Midbrain (tissue), 1 donor: ENCODE data around the gene SGTB.

Experiments used
- DNase-seq: peaks from one replicate; lab custom pipeline; 2025; lab: John Stamatoyannopoulos, UW

Gene SGTB, protein sequence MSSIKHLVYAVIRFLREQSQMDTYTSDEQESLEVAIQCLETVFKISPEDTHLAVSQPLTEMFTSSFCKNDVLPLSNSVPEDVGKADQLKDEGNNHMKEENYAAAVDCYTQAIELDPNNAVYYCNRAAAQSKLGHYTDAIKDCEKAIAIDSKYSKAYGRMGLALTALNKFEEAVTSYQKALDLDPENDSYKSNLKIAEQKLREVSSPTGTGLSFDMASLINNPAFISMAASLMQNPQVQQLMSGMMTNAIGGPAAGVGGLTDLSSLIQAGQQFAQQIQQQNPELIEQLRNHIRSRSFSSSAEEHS

DNA sequence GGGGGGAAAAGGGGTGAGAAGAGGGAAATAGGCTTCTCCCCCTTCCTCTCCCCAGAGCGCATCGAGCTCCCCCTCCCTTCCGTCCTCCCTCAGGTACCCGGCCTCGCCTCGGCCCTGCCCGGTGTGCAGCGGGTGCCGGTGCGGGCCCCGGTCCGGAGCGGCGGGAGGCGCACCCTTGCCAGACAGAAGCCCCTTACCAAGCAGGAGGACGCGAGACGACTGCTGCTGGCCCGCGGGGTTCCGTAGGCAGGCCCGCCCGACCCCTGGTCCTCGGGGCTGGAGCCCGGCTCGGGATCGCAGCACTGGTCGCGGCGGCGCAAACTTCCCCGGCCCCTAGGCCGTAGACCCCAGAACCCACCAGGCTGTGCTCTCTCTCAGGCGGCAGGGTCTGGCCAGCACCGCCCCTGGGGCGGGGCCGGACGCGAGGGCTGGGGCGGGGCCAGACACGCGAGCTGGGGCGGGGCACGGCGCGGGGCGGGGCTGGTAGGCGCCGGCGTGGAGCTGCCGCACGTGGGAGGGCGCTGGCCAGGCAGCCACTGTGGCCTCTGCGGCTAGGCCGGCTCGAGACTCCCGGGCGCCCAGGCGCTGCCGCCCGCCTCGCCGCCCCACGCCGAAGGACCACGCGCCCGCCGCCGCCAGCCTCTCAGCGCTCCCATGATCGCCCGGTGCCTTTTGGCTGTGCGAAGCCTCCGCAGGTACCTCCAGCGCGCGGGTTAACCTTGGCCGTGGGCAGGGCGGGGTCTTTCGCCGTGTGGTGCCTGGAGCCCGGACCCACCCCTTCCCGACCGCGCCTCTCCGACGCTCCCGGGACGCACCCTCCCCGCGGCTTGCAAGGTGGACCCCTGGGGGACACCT is at the start of gene SGTB, which contains the start of gene NLN:
Gene SGTB, minus strand, starts transcription at position 390 of the 855 bp plus-strand sequence. CDS start 1,302 bp downstream, outside the sequence.
Gene NLN, plus strand, starts transcription at position 486 of the 855 bp plus-strand sequence. Its CDS starts 169 bp downstream, at position 655.
- peak; percentile 90 for DNase-seq

DNA sequence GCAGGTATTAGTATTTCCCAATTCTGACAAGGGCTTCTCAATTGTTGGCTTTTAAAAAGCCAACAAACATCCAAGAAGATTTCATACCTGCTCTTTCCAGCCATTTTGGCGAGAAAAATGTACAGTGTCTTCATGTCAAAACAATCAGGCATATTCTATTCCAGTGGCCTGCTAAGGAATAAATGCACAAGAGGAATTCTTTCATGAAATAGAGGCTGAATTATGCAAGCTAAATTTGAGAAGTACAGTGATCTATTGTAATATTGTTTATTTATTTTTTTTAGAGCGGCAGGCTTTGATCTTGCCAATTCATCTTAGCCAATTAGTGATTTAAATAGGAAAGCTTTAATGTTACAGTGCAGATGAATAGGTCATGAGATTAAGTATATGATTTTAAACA is 49.4 kb upstream of the SGTB start:
- peak; percentile 32 for DNase-seq

DNA sequence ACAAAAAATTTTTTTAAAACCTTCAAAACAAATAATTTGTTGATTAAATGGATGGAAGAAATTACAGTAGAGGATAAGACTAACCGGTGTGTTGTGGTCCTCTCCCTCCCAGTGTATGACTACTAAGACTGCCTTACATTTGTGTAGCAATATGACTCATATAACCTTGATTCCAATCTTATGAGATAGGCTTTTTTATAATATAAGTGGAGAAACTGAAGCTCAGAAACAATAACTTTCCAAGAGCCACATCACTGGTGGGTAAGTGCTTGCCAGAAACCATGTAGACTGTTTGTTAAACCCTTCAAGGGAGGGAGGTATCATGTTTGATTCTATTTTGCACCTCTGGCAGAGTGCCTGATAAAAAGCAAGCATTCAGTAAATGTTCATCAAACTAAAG is 47.6 kb upstream of the SGTB start:
- DNase-seq = no peak

DNA sequence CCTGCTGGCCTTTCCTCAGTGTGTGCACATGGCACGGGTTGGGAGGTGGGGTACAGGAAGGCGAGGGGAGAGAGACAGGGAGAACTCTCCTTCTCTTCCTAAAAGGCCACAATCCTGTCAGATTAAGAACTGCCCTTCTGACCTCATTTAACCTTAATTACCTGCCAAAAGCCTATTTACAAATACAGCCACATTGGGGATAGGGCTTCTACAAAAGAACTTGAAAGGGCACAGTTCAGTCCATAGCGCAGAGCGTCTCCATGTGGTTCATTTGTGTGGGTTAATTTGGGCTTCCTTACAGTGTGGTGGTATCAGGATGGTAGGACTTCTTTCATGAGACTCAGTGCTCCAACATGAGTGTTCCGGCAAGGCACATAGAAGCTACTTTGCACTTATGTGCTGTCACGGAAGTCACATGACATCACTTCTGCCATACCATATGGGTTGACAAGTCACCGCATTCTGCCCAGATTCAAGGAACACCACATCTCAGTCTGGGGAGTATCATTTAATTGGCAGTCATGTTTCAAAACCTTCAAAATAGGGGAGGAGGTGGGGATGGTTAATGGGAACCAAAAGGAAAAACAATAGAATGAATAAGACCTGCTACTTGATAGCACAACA is 46.9 kb upstream of the SGTB start:
- no peak for DNase-seq

DNA sequence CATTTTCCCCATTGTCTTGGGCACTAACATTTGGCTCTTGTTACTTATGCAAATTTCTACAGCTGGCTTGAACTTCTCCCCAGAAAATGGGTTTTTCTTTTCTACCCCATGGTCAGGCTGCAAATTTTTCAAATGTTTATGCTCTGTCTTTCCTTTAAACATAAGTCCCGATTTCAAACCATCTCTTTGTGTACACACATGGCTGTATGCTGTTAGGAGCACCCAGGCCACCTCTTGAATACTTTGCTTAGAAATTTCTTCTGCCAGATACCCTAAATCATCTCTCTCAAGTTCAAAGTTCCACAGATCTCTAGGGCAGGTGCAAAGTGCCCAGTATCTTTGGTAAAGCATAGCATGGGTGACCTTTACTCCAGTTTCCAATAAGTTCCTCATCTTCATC is 45.7 kb upstream of the SGTB start:
- DNase-seq = no peak

DNA sequence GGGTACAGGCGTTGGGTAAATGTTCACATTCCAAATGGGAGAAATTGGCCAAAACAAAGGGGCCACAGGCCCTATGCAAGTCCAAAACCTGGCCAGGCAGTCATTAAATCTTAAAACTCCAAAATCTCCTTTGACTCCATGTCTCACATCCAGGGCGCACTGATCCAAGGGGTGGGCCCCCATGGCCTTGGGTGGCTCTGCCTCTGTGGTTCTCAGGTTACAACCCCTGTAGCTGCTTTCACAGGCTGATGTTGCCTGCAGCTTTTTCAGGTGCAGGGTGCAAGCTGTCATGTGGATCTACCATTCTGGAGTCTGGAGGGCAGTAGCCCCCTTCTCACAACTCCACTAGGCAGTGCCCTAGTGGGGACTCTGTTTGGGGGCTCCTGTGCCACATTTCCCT is 44.9 kb upstream of the SGTB start:
- DNase-seq = no peak

DNA sequence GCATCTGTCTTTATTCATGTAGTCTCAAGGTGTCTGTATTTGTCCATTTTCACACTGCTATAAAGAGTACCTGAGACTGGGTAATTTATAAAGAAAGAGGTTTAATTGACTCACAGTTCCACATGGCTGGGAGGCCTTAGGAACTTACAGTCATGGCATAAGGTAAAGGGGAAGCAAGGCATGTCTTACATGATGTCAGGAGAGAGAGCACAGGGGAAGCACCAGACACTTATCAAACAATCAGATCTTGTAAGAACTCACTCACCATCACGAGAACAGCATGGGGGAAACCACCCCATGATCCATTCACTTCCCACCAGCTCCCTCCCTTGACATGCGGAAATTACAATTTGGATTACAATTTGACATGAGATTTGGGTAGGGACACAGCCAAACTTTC is 44.3 kb upstream of the SGTB start:
- DNase-seq = no peak

DNA sequence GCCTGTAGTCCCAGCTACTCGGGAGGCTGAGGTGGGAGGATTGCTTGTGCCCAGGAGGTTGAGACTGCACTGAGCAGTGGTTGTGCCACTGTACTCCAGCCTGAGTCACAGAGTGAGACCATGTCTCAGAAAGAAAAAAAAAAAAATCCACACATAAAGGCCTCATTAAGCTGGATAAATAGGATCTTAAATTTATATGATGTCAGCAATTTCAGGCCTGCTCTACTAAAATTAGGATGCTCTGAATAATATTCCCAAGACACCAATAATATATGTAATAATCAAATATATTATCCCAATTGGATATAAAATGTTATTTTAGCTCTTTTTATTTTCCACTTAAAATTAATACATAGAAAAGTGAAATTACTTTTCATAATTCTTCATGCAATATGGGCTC is 43.7 kb upstream of the SGTB start:
- DNase-seq = no peak

DNA sequence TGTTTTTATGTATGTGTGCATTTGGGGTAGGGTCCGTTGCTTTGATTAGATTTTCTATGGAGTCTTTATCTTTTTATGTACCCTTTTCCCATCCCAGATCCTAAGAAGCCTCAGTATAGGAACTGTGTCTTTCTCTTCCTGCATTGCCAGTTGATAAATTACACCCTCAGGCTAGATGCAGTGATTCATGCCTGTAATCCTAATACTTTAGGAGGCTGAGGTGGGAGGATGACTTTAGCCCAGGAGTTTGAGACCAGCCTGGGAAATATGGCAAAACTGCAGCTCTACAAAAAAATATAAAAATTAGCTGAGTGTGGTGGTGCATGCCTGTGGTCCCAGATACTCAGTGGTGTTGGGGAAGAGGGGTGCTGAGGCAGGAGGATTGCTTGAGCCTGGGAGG is 40.3 kb upstream of the SGTB start:
- DNase-seq = no peak

DNA sequence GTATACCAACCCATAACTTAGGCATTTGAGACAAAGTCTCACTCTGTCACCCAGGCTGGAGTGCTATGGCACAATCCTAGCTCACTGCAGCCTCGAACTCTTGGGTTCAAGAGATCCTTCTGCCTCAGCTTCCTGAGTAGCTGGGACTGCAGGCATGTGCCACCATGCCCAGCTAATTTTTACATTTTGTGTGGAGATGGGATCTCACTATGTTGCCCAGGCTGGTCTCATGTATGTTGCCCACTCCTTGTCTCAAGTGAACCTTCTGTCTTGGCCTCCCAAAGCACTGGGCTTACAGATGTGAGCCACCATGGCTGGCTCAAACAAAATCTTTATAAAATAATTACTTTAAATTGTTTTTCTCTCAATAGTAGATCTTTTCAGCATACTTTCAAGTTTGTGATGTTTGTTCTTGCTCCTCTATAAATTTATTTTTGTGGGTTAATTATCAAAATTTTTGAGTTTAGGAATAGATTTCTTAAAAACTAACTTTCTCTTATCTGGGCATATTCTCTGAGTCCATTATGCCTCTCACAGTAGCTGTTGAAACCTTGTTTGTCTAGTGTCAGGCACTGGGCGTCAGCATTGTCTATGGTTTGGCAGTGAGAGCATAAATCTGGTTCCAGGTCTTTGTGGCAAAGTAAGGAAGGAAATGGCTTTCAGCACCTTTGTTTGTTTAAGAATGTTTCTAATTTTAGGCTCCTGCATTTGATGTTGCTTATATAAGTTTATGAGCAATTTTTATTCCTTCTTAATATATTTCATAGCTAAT is 38.8 kb upstream of the SGTB start:
- DNase-seq = peak; percentile 71

DNA sequence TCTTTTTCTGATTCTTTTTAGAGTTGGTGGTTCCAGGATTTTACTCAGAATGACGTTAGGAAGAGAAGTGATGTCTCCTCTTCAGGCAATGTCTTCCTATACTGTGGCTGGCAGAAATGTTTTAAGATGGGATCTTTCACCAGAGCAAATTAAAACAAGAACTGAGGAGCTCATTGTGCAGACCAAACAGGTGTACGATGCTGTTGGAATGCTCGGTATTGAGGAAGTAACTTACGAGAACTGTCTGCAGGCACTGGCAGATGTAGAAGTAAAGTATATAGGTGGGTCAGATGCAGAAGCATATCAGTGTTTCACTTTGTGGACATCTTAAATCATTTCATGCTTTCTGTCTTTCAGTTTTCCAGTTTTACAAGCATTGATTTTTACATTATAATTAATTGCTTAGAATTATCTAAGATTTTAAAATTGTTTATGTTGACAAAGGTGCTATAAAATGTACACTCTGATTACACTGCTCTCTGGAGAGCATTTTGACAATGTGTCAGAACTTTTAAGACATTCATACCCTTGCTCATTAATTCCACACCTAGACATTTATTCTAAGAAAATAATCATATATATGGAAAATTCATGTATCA is 36.7 kb upstream of the SGTB start:
- no peak for DNase-seq

DNA sequence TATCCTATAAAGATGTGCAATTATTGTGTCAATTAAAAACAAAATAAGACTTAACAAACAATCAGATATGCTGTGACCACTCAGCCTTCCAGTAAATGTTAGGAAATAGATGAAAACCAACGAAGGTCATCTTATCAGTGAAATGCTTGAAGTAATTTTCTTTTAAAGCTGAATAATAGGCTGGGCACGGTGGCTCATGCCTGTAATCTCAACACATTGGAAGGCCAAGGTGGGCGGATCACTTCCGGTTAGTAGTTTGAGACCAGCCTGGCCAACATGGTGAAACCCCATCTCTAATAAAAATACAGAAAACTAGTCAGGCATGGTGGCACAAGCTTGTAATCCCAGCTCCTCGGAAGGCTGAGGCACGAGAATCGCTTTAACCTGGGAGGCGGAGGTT is 31.3 kb upstream of the SGTB start:
- no peak for DNase-seq

DNA sequence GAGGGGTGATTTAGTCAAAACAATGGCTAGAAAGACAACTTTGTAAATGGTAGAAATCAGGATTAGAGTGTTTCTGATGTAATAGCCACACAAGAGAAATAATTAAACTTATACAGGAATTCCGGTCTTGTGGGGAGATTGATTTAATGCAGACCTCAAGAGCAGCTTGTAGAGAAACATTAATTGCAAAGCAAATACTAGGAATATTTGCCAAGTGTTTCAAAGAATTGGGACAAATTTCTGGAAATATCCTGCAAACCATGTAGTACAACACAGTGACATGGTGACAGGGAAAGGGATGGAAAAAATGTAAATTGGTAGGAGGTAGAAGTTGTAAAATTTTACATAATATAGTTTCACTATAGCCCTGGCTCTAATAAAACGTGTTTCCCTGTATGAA is 29.0 kb upstream of the SGTB start:
- no peak for DNase-seq

DNA sequence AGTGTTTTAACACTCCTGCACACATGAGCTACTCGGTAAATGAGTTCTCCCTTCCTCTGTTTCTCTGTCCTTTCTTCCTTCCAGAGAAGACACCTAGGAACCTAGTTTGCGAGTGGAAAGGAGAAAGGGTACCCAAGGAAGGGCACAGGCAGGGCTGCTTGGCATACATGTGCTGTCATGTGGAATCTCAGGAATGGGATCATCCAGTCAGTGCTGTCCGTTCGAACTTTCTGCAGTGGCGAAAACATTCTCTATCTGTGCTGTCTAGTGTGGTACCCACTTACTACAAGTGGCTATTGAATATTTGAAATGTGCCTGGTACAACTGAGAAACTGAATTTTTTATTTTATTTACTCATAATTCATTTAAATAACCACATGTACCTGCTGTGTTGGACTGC is 28.0 kb upstream of the SGTB start:
- no peak for DNase-seq

DNA sequence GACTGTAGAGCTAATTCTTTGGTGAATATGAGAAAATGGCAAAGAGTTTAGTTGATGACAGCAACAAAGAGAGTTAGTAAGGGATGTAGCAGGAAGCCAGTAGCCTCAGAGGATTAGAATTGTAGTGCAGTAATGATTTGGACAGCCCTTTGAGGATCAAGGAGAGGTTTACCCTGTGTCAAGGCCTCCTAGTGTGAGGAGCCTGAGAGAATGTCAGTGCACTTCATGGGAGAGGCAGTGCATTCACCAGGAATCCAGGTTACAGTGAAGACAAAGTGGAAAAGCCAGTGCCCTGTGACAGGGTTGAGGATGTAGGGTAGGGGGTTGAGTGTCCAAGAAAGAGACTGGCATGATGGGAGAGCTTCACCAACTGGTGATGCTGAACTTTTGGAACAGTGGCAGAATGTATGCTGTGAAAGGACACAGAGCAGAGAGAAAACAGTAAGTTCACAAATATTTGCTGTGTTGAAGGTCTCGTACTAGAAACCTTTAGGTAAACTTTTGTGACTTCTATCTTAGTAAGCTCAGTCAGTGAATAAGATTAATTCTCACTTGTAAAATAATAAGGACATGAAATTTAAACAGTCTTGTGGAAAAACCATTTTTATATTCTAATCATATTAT is 27.4 kb upstream of the SGTB start:
- no peak for DNase-seq

DNA sequence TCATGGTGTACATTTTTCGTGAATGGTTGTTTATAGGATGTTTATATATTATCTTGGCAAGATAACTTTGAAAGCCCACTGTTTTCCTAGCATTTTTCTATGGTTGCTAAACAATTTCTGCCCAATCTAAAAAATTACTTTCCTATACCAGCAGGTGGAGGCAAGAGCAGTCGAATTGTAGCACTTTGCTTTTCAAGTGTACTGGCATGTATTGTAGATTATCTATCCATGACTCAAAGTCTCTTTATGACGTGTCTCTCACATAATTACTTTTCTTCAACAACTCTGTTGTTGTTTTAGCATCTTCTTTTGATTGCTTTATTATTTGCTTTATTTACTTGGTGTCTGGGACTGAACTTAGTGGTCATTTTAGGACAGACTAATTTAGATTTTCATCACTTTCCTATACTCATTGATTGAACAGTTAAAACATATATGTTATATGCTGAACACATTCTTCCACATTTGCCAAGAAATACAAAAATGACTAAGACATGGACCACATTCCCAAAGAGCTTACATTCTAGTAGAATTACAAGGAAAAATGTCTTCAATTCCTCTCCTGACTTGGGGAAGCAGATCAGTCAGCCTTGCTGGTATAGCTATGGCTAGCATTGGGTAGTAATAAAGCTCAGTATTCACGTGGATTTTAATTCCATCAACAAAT is 20.8 kb upstream of the SGTB start:
- DNase-seq = peak; percentile 27

DNA sequence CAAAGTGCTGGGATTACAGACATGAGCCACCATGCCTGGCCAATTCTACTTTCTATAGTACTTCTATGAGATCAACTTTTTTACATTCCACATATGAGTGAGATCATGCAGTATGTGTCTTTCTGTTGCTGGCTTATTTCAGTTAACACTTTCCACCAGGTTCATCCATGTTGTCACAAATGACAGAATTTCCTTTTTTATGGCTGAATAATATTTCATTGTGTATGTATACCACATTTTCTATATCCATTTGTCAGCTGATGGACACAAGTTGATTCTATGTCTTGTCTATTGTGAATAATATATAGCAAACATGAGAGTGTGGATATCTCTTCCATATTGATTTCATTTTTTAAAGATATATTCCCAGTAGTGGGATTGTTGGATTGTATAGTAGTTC is 17.3 kb upstream of the SGTB start:
- DNase-seq = no peak

DNA sequence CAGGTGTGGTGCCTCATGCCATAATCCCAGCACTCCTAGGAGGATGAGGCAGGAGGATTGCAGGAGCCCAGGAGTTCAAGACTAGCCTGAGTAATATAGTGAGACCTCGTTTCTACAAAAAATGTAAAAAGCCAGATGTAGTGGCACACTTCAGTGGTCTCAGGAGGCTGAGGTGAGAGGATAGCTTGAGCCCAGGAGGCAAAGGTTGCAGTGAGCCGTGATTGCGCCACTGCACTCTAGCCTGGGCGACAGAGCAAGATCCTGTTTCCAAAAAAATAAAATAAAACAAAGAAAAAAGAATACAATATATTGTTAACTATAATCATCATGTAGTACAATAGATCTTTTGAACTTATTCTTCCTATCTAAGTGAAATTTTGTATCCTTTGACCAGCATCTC is 16.4 kb upstream of the SGTB start:
- no peak for DNase-seq

DNA sequence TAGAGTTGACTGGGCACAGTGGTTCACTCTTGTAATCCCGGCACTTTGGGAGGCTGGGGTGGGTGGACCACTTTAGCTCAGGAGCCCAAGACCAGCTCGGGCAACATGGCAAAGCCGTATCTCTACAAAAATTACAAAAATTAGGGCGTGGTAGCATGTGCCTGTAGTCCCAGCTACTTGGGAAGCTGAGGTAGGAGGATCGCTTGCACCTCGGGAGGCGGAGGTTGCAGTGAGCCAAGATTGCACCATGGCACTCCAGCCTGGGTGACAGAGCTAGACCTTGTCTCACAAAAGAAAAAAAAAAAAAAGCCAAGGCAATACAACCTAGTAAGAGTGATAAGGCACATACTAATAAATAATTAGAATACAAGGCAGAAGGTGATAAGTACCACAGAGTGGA is 15.9 kb upstream of the SGTB start:
- DNase-seq = no peak

DNA sequence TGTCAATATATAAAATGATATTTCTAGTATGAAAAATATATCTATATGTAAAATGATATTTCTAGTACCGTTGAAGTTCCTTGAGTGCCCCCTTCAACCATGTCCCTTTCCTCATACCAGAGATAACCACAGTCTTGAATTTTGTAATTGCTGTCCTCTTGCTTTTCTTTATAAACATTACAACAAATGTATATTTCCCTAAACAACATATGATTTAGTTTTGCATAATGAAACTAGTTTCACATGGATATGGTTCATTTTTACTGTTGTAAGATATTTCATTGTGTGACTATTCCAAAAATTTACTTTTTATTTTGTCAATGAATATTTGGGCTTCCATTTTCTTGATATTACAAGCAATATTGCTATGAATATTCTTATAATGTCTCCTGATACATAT is 14.1 kb upstream of the SGTB start:
- DNase-seq = no peak

DNA sequence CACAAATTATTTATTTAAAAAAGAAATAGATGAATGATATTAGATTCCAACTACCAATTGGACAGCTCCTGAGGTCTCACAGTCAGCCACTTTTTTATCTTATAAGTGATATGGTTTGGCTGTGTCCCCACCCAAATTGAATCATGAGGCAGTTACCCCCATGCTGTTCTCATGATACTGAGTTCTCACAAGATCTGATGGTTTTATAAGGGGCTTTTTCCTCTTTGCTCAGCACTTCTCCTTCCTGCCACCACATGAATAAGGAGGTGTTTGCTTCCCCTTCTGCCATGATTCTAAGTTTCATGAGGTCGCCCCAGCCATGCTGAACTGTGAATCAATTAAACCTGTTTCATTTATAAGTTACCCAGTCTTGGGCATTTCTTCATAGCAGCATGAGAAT is 13.0 kb upstream of the SGTB start:
- no peak for DNase-seq
